KBM-7 (cell line): Measurements from ENCODE around the gene DIS3L2.
"Not testable (repeated sequence)": the region's sequence is repeated elsewhere in the genome, so short reads cannot be mapped to it uniquely, and the experiment has no call there.

Source experiments
- DNase-seq: peaks from one replicate; pipeline ENCODE4 v3.0.0-alpha.2; 2015
- in situ Hi-C: fragments of 300-500 bp; cut with MboI; formaldehyde crosslinking; loops from 2 replicates; pipeline ENCODE4 v1.14.3; 2020; ENCODE audit warnings: low sequenced_read_pairs, low pct_unique_long_range_greater_than_20kb, mixed read lengths

Gene DIS3L2

DNA sequence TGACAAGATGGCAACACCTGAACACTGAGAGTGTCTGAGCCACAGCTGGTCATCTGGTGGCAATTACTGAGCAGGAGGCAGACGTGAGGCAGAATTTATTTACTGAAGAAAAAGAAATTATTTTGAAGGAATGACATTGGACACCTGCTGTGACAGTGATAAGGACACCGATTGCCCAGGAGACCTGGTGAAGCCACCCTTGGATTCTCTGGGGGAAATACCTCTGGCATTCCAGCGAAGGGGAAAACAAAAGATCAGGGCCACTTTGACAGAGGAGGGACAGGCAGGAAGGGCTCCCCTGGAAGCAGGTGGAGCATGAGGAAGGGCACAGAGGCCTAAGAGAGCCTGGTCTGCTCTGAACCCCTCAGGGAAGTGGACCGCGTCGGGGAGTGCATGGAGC lies 331.7 kb downstream of the DIS3L2 start:
- DNase-seq, result no peak
- in situ Hi-C loops, result no loop called here

DNA sequence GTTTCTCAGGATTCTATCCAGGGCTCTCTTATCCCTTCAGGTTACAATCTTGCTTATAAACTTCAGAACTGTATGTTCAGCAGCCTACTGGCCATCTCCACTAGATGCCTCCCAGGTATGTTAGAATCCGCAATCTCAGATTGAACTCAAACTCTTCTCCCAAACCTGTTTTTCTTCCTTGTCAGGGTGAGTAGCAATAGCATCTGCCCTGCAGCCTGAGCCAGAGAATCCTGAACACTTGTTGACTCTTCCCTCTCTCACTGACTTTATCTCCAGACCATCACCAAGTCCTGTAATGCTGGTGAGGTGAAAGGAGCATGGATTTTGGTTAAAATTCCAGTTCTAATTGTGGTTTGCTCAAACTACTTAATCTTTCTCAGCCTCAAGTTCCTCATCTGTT lies 334.5 kb downstream of the DIS3L2 start:
- DNase-seq, result no peak
- in situ Hi-C loops, result no loop called here

DNA sequence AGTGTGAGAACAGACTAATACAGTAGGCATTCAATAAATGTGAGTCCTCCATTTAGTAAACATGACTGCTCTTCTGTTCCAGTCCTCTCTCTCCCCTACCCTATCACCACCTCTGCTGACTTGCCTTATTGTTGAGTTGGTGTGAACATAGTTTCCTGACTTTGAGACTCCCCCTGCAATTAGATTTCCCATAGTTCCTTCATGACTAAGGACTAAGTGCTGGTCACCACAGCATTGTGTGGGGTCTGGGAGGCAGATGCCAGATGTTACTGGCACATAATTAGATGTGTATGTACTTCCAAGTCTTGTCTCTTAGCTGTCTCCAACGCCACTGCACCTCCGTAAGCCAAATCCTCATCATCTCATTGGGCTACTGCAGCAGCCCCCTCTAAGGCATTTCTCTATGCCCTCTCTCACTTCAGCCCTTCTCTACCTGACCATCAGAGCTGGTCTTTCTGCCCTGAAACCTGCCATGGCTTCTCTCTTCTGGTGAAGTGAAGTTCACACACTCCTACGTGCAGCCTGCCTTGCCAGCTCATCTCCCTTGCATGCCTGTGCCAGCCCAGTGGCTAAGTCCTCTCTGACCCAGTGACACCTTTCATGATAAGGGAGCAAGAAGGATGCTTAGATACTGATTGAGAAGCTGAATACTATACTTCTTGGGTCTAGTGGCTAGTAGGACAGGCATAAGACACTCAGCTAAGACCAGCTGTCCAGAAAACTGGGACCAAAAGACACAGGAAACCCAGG lies 335.4 kb downstream of the DIS3L2 start:
- DNase-seq, result no peak
- in situ Hi-C loops, result no loop called here

DNA sequence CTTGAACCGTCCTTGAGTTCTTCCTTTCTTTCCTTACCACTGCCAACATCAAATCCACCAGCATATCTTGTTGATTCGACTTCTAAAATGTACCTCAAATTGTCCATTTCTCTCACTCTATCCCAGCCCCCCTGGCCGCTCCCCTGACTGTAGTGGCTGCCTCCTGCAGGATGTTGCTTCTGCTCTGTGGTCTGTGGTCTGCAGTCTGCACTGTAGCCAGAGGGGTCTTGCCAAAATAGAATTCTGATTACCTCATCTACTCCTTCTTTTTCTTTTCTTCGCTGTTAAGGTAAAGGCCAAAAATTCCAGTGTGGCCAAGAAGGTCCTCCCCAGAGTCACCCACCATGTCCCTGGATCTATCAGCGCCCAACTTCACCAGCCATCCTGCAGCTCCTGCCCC lies 337.6 kb downstream of the DIS3L2 start:
- in situ Hi-C loops, result no loop called here
- no peak for DNase-seq

DNA sequence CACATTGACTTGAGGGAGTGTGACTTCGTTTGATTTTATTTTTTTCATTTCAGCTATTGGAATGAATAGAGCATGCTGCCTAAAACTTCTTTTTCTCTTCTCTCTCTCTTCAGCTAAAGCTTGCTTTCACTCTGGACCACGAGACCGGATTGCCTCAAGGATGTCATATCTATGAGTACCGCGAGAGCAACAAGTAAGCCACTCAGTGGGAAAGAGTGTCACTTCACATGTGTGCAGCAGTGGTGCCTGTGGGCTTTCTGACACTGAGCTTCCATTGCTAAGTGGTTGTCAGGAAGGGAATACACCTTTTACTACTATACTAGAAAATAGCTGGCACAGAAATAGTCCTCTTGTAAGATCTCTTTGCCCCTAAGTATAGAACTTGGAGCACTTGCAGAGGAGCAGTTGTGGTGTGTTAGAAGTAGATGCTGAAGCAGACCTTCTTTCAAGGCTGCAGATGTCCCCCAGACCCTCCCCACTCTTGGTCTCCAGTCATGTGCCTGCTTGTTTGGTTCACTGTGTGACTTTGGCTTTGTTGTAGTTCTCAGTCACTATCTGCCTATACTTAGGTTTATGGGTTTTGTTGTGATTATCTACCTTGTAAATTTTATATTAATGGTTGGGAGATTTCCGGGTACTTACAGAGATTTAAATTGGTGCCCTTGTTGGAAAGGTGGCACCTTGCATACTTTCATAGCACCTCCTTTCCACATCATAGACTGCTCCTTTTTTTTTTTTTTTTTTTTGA lies 338.6 kb downstream of the DIS3L2 start:
- no peak for DNase-seq

DNA sequence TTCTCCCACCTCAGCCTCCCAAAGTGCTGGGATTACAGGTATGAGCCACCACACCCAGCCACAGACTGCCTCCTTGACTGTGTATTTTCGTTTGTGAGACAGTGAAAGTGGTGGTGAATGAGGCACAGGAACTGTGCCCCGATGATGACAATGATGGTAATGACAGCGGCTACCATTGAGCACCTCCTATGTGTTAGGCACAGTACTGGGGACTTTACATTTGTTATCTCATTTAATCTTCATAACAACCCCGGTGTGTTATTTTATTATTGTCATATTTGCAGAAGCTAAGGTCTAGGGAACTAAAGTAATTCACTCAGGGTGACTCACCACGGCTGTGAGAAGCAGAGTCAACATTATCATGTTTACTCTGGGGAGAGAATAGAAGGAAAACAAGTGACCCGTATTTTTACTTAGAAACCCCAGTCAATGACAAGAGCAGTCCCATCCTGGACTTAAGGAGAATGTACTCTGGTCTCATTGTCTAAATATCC lies 339.4 kb downstream of the DIS3L2 start:
- DNase-seq, result no peak
- in situ Hi-C loops, result no loop called here

More for the DNA sequence above, 338.6 kb downstream of the DIS3L2 start:
- in situ Hi-C loops, result no loop called here

DNA sequence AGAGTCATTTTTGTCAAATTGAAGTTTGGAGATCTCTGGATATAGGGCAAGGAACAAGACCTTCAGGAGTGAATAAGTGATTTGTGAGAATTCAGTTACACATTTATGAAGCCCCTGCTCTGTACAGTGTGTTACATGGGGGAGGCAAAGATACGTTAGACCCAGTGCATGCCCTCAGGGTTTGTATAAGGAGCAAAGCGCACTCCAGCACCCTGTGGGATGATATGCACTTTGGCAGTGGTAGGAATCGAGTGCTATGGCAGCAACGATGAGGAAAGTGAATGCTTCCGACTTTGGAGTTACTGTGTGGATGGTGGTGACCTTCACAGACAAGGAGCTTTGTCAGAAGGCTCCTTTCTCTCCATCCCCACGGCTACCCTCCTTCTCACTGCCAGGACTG lies 342.7 kb downstream of the DIS3L2 start:
- no peak for DNase-seq
- in situ Hi-C loops, result no loop called here

DNA sequence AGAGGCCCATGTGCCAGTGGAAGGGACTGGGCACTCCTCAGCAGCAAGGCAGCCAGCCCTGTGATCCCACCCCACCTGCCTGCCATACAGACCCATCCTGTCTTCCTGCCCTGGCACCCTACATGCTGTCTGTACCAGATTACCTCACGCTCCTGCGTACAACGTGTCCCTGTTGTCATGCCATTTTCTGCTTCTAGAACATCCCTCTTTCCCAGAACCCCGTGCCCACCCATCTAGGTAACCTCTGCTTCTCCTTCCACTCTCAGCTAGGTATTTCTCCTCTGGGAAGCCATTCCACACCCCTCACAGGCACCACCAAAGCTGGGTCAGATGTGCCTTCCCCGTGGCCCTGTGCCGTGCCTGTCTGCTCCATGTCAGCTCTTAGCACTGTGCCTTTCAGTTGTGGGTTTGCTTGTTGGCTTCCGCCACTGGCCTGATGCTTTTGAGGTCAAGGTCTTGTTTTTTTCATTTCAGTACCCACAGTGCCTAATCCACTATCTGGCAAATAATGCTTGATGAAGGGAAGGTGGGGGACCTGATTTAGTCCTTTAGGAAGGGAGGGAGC lies 345.3 kb downstream of the DIS3L2 start:
- in situ Hi-C loops, result no loop called here
- no peak for DNase-seq

DNA sequence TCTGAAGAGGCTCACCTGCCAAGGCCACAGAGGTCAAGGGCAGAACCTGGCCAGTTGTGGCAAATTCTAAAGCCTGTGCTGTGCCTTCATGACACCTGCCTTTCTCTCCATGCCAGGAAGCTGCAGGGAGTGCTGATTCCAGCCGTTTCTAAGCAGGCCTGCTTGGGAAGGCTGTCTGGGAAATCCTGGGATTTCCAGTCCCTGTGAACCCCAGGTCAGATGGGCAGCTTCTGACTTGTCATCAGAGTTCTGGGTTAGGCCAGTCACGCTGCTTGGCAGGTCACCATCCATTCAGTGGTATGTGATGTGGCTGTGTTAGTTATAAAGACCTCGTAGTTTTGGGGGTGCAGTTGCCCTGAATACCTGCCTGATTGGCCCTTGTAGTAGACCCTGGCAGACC lies 346.3 kb downstream of the DIS3L2 start:
- no peak for DNase-seq

DNA sequence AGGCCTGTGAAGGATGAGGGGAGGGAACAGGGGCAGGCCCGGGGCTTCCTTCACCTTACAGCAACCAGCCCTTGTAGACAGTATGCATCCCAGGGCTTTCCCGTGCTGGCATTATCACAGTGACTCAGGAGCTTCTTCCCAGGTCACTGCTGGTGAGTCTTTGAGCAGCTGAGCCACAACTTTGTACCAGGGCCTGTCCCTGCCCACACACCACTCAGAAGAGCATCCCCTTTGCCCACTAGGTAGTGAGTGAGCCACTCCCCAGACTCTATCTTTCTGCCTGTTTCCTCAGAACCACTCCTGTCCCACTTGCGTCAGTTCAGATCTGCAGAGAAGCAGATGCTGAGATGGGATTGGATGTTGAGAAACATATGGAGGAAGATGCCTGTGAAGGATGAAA lies 347.5 kb downstream of the DIS3L2 start:
- no peak for DNase-seq
- in situ Hi-C loops, result no loop called here

More for the DNA sequence above, 346.3 kb downstream of the DIS3L2 start:
- in situ Hi-C loops, result no loop called here

DNA sequence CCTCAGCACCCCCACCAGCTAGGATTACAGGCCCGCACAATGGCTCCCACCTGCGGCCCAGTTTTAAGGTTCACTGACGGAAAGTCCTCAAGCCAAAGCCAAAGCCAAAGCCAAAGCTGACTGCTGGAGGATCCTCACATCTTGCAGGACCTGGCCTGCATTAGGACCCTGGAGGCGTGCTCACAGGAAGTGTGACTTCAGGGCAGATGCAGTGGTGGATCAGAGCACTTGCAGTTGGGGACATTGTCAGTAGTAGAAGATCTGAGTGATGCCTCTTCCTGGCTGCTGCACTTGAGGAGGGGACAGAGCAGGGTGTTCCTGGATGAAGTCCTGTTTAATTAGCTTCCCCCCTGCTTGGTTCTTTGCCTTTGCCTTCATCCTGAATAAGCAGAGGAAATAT lies 348.1 kb downstream of the DIS3L2 start:
- DNase-seq, result no peak
- in situ Hi-C loops, result no loop called here

DNA sequence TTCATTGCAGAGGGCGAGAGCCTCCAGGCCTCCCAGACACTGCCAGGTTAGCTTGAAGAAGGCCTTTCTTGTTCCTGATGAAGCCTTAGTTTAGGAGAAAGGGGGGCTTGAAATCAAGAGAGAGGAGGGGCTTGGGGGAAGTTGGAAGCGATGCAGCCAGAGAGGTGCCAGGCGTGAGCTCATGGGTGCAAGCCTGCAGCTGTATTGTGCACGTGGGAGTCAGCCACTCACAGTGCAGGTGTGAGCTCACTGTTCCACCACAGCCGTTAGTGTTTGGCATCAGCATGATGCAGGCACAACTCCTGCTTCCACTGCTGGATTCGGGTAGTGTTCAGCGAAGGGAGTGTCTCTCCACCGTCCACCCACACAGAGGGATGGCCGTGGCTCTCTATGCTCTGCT lies 348.6 kb downstream of the DIS3L2 start:
- in situ Hi-C loops, result no loop called here
- DNase-seq, result no peak

DNA sequence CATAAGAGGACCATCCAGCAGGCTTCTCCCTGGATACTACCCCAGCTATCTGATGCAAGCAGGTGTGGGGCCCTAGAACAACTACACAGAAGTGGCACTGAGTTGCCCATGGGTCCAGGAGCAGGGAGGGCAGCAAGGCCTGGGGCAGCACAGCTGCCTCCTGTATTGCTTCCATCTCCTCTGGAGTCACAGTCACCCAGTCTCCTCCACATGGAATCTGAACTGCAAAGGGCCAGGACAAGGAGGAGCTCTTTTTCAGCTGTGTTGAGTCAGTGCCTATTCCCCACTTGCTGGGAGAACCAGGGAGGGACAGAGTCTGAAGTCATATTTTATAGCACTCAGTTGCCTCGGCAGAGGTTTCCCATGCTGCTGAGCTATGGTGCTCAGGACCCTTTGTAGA lies 349.2 kb downstream of the DIS3L2 start:
- DNase-seq, result no peak
- in situ Hi-C loops, result no loop called here

DNA sequence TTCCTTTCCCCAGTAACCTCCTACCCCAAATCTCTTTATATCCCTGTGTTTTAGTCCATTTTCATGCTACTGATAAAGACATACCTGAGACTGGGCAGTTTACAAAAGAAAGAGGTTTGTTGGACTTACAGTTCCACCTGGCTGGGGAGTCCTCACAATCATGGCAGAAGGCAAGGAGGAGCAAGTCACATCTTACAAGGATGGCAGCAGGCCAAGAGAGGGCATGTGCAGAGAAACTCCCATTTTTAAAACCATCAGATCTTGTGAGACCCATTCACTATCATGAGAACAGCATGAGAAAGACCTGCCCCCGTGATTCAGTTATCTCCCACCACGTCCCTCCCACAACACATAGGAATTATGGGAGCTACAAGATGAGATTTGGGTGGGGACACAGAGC lies 352.1 kb downstream of the DIS3L2 start:
- DNase-seq, in situ Hi-C loops: not testable (repeated sequence)

DNA sequence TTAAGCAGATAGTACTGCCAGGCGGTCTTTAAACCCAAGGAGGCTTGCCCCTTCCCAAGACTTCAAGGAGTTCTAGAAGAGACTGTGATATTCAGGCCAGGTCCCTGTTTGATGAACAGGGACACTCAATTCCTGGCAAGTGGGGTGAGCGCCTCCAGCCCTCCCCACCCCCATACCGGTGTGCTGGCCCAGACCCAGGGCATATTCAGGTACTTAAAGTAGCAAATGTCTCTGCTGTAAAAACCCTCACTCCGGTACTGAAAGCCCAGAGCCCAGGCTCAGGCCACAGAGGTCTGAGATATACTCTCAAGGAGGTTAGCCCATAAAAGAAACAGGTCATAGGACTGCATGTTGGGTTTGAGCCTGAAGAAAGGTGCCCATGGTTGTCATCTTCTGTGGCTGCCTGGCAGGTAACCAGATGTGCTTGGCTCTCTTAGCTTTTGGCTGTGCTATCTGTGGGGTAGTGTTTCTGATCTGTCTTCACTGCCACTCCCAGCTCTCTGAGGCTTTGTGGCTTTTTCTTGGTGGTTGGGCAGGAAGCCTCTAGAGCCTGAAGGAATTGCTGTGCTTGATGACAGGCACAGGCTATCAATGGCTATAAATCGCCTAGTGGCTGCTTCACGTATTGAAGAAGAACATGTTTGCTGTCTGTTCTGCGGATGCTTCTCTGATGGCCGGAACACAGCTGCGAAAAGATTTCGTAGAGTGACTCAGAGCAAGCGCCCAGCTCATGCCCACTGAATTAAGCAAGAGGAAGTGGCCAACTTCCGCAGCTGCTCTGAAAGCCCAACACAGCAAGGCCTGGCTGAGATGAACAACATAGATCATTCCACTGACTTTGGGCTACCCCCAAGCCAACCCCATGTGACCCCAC lies 353.8 kb downstream of the DIS3L2 start:
- in situ Hi-C loops, result no loop called here
- DNase-seq, result peak; percentile 98

DNA sequence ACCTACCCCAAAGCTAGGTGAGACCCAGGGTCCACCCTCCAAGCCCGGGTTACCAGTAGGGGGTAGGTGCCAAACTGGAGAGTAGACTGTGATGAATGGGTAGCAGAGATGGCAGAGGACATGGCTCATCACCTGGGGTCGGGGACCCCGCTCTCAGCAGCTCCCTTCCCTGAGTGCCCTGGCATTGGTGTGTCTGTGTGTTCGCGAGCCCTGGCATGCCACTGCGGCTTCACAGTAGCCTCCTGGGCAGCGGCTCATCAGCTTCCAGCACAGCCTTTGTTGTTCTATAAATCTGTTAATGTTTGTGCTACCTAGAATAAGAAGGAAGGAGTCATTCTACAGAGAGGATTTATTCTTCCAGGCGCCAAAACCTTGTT lies 354.4 kb downstream of the DIS3L2 start:
- in situ Hi-C loops, result no loop called here

DNA sequence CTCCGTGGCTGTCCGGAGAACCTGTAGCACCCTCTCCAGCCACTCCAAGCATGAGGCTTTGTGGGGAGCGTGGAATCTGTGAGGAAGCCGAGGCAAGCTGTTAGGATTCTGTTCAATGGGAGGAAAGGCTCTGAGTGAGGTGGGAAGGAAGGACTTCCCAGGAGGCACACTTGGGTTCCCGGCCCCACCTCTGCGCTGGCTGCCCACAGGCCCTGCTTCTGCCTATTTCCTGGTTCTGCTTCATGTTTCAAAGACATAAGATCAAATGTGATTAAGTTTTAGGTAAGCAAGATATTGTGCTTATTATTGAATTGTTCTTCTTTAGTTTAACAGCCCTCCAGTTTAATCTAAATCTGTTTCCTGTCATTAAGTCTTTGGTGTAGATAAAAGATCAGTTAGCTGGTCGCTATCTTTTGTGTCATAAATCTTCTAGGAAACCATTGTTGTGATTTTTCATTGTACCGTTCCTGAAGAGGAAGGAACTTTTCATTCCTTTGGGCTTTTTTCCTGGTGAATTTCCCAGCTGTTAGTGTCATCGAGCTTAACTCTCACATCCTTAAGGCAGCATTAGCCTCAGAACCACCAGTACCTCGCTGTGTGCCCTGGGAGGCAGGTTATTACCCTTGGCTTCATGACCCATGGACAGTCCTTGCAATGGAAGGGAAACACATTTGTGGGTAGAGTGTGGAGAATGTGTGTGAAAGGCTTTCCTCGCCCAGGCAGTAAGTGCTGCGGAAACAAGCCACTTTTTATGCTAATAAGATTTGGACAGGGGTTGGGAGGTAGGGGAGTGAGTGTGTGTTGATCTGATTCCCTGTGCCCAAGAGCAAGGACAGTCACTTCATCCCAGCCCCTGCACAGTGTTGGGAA lies 355.2 kb downstream of the DIS3L2 start:
- DNase-seq, result peak; percentile 27
- in situ Hi-C loops, result no loop called here

More for the DNA sequence above, 354.4 kb downstream of the DIS3L2 start:
- no peak for DNase-seq

DNA sequence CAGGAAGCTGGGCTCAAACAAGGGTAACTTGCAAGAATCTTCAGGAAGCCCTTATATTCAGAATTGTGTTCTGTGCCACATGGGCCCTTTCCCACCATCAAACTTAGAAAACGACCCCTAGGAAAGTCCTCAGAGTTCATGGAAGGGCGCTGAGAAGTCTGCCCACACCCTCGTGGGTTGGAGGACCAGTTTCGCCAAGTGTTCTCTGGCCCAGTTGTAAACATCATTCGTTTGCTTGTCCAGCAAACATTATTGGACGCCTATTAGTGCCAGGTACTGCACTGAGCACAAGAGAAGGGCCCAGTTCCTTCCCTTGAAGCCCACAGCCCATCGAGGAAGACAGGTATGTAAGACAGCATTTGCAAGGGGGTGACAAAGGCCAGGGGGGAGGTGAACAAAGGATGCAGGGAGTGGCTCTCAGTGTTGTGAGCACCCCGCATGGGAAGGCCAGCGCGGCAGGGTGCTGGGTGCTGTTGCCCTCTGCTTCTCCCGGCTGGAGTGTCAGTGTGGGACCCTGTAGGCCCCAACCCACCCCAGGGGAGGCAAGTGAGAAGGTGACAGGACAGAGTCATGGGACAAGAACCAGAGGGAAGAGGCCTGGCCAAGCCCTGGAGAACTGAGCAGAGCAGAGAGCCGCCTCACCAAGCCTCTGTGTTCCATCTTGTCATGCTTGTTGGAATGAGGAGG lies 356.8 kb downstream of the DIS3L2 start:
- in situ Hi-C loops, result no loop called here
- DNase-seq, result no peak
